Glomerular visceral epithelial cell (primary cell): ENCODE results near the gene DNAH8.
"Not testable (repeated sequence)": the region's sequence is repeated elsewhere in the genome, so short reads cannot be mapped to it uniquely, and the experiment has no call there.

Experiments used
- DNase-seq: peaks from one replicate; pipeline ENCODE4 v3.0.0-alpha.2; 2016; ENCODE audit errors: extremely low spot score

DNAH8 gene

DNA sequence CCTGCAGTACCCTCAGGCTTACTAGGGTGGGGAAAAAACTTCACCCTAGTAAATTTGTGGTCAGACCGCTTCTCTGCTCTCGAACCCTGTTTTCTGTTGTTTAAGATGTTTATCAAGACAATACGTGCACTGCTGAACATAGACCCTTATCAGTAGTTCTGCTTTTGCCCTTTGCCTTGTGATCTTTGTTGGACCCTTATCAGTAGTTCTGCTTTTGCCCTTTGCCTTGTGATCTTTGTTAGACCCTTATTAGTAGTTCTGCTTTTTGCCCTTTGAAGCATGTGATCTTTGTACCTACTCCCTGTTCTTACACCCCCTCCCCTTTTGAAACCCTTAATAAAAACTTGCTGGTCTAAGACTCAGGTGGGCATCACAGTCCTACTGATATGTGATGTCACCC is 15.4 kb upstream of the DNAH8 start:
- not testable (repeated sequence) for DNase-seq

DNA sequence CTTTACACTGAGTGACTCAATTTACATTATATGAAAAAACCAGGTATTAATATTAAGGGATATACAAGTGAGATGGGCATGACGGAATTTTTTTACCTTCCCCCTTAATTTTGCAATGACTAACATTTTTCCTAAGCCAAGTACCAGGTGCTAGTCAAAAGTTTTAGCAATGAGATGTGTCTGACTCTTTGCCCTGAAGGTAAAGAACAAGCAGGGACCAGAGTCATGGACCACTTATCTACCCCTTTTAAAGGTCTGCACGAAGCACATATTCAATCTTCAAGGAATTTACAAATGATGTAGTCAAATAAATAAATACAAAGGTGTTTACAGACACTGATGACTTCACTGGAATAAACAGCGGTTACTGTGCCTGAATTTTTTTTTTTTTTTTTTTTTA is 13.6 kb upstream of the DNAH8 start:
- no peak for DNase-seq

GRCh38 chr6:38702558-38703397 is 12.3 kb upstream of the DNAH8 start, which contains the start of gene GLO1:
Gene GLO1 (minus strand): TSS chr6:38703145. CDS start chr6:38703054, 91 bp downstream.
- DNase-seq, result peak; percentile 97

GRCh38 chr6:38703949-38704590 is 11.0 kb upstream of the DNAH8 start:
- no peak for DNase-seq

GRCh38 chr6:38705924-38706323 is 9.2 kb upstream of the DNAH8 start:
- DNase-seq, result no peak

DNA sequence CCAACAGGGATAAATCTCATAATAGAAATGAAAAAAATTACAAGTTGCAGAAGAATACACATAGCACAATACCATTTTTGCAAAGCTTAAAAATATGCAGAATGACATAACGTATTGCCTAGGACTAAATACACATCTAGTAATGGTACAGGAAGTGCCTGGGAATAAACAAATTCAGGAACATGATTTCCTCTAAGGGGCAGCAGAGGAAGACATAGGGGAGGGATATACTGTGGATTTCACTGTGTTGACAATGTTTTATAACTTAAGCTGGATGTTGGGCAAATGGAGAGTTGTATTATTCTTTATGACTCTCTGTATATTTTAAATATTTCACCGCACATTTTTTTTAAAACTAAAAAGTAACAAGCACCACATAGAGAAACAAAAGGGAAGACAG is 6.6 kb upstream of the DNAH8 start:
- no peak for DNase-seq

- no peak for DNase-seq
Observed at GRCh38 chr6:38713812-38714211, 1.3 kb upstream of the DNAH8 start.

DNA sequence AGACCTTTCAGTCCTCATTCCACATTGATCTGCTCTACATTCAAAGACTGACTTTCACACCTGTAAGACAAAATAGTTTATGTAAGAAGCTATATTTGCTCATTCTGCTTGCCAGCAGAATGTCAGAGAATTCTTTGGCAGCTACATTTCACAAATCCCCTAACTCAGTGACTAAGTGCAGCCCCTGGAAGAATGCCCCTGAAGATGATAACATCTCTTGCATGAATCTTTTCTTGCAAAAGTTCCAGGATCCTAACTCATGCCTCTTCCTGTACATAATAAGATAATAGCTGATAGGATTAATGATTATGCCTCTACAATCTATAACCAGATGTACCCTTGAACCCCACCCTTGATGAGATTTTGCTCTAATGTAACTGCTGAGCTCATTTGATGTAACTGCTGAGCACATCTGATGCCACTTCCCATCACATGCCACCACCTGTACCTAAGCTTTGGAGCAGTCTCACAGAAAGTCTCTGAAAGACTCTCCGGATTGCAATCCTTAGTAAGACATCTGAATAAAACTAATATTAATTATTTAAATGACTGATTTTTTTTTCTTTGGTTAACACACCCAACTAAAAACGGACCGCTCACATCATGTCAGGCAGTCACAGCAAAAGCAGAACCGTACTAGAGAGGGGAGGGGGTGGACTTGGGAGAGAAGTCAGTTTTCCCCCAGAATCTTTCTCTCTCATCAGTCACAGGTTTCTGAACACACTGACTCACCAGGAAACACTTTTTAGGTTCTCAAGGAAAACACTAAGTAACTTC is 684 bp upstream of the DNAH8 start:
- no peak for DNase-seq

DNA sequence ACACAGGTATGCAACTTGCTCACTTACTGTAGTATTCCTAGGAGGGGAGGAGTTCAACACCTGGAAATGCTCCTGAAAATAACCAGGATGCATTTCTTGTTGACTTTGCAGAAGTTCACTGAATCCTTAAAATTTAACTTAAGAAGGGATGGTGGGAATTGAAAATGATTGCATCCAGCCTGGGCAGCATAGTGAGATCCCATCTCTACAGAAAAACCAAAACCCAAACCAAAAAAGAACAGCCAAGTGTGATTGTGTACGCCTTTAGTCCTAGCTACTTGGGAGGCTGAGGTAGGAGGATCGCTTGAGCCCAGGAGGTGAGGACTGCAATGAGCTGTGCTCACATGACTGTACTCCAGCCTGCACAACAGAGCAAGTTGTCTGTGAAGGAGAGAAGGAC is 1.7 kb downstream of the DNAH8 start:
- no peak for DNase-seq

DNA sequence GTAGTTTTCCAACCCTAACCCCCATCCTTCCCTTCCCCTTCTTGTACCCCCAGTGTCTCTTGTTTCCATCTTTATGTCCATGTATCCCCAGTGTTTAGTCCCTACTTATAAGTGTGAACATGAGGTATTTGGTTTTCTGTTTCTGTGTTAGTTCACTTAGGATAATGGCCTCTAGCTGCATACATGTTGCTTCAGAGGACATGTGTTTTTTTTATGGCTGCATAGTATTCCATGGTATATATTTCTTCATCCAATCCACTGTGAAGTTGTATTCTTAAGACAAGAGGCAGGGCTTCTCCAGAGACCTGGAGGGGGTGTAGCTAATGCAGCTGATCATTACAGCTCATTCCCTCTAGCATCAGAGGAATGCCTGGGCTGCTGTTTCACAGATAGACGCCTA is 4.2 kb downstream of the DNAH8 start:
- DNase-seq, result no peak

DNA sequence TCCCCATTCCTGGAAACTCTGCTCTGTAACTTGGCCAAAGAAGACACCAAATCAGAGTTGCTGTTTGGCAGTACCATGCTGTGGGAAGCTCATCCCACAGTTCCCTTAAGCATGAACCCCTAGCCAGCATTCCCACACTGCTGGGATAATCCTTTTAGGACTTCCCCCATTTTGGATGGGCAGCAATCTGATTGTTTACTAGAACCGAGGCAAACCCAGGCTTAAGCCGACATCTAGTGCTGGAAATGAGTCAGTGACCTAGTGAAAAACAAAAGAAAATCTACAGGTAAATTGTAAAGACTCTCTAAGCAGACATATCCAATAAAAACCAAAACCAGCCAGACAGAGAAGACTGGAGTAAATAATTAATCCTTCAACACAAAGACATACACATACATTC is 5.2 kb downstream of the DNAH8 start:
- no peak for DNase-seq

GRCh38 chr6:38722038-38722437 is 6.9 kb downstream of the DNAH8 start:
- DNase-seq, result no peak

GRCh38 chr6:38722727-38723334 is 7.7 kb downstream of the DNAH8 start:
- no peak for DNase-seq

DNA sequence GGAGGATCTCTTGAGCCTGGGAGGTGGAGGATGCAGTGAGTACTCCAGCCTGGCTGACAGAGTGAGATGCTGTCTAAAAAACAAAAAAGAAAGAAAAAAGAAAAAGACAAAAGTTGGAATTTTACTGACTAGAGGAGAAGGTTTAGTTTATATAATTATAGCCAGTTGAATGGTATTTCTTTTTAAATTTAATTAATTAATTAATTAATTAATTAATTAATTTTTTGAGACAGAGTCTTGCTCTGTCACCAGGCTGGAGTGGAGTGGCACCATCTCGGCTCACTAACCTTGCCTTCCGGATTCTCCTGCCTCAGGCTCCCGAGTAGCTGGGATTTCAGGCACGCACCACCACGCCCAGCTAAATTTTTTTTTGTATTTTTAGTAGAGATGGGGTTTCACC is 8.7 kb downstream of the DNAH8 start:
- no peak for DNase-seq

- DNase-seq, result no peak
Observed at GRCh38 chr6:38724343-38724742, 9.2 kb downstream of the DNAH8 start.

DNA sequence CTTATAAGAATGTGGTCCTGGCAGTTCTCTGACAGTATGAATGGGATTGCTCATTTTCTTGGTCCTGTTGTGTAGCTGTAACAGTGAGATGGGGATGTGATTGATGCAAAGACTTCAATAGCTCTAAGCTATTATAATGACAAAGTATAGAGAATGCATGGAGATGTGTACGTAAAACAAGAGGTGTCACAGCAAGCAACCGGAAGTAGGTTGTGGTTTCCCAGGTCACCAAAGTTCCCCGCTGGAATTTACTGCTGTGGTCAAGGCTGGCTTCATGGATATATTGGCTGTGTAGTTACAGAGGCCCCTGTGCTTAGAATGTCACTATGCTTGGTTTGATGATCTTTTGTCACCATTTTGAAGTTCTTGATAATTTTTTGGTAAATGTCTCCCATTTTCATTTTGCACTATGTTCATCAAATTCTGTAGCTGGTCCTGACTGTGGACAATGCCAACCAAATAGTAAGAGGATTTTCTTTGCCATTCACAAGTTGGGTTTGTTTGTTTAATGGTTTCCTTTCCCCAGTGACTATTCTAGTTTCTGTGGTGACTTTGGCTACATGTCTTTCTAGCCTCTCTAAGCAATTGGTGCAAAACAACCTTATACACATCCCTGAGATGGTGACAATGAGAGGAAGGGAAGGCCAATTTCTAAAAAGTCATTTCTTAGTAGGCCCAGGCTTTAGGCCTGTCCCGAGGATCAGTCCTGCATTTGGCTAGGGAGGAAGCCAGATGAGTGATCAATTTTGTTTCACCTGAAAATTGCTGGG is 10.5 kb downstream of the DNAH8 start:
- peak; percentile 38 for DNase-seq

- DNase-seq, result no peak
Observed at GRCh38 chr6:38728203-38728602, 13.1 kb downstream of the DNAH8 start.

DNA sequence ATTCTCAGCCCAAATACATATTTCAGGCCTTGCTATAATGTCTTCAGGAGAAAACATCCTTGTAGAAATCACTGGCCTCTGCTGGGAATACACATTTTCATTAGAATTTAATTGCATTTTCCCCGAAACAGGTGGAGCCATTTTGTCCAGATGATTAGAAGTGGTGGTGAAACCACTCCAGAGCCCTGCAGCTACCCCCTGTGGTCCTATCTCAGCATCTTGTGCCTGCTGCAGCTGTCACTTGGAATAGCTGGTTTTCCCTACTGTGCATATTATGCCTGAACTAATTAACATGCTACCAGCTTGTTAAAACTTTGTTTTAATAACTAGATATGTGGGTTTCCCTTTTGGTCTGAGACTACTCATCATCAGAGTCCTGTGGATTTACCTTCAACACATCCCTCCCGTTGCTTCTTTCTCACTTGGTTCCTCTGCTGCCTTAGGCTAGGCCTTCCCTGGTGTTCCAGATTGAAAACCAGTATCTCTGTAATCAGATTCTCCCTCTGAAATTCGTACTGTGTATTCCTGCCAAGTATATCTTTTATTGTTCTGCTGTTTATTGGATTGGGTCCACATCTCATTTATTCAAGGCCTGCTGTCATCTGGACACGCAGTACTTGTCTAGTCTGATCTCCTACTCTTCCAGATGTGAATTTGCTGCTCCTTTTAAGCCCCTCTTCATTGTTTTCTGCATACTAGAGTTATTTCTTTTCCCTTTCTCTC is 15.2 kb downstream of the DNAH8 start:
- DNase-seq, result no peak

GRCh38 chr6:38736951-38737350 is 21.8 kb downstream of the DNAH8 start:
- no peak for DNase-seq

GRCh38 chr6:38738261-38738660 is 23.1 kb downstream of the DNAH8 start:
- DNase-seq, result no peak

DNA sequence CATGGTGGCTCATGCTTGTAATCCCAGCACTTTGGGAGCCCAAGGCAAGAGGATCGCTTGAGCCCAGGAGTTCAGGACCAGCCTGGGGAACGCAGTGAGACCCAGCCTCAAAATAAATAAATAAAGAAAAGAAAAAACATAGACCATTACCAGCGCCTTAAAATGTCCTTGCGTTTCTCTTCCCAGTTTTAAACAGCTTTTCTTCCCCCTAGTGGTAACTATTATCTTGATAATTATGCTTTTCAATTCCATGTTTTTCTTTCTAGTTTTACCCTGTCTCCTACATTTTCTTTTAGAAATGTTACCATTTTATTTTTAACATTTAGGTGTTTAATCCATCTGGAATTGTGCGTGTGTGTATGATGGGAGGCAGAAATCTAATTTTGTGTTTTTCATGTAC is 24.4 kb downstream of the DNAH8 start:
- DNase-seq, result no peak
